Brain pericyte (primary cell): Measurements from ENCODE around the gene SEPTIN2.
A peak's percentile ranks its signal among the peaks of the same experiment; 100 is the strongest.
"Not testable (repeated sequence)": the region's sequence is repeated elsewhere in the genome, so short reads cannot be mapped to it uniquely, and the experiment has no call there.

Source experiments
- DNase-seq: peaks from one replicate; pipeline ENCODE4 v3.0.0-alpha.2; 2012; ENCODE audit warnings: low read depth, low spot score

The SEPTIN2 gene

GRCh38 chr2:241350878-241351639 lies 35.3 kb downstream of the SEPTIN2 start:
- DNase-seq, result no peak

GRCh38 chr2:241351640-241352031 lies 35.9 kb downstream of the SEPTIN2 start:
- no peak for DNase-seq

GRCh38 chr2:241352227-241352626 lies 36.5 kb downstream of the SEPTIN2 start:
- no peak for DNase-seq

- no peak for DNase-seq
Measured at GRCh38 chr2:241354668-241355658, 39.2 kb downstream of the SEPTIN2 start.

GRCh38 chr2:241355983-241356870 lies 40.5 kb downstream of the SEPTIN2 start, which contains the start of gene FARP2:
Gene FARP2, plus strand, starts transcription at chr2:241356285. Its CDS starts 16,823 bp downstream, at chr2:241373108.
- peak; percentile 97 for DNase-seq

- DNase-seq, result no peak
Measured at GRCh38 chr2:241356871-241357260, 41.1 kb downstream of the SEPTIN2 start.

- no peak for DNase-seq
Measured at GRCh38 chr2:241357531-241357930, 41.8 kb downstream of the SEPTIN2 start.

GRCh38 chr2:241358470-241358869 lies 42.7 kb downstream of the SEPTIN2 start:
- DNase-seq, result no peak

- no peak for DNase-seq
Measured at GRCh38 chr2:241359481-241360045, 43.8 kb downstream of the SEPTIN2 start.

GRCh38 chr2:241363426-241363825 lies 47.7 kb downstream of the SEPTIN2 start:
- DNase-seq, result no peak

- no peak for DNase-seq
Measured at GRCh38 chr2:241364781-241365180, 49.1 kb downstream of the SEPTIN2 start.

GRCh38 chr2:241366678-241367077 lies 51.0 kb downstream of the SEPTIN2 start:
- no peak for DNase-seq

- DNase-seq, result no peak
Measured at GRCh38 chr2:241368643-241369042, 52.9 kb downstream of the SEPTIN2 start.

- DNase-seq, result no peak
Measured at GRCh38 chr2:241372361-241372992, 56.8 kb downstream of the SEPTIN2 start.

- no peak for DNase-seq
Measured at GRCh38 chr2:241373446-241373845, 57.7 kb downstream of the SEPTIN2 start.

- DNase-seq, result not testable (repeated sequence)
Measured at GRCh38 chr2:241373906-241374305, 58.2 kb downstream of the SEPTIN2 start.

GRCh38 chr2:241375300-241375699 lies 59.6 kb downstream of the SEPTIN2 start:
- DNase-seq, result no peak

GRCh38 chr2:241376808-241377207 lies 61.1 kb downstream of the SEPTIN2 start:
- no peak for DNase-seq

- DNase-seq, result no peak
Measured at GRCh38 chr2:241378816-241379215, 63.1 kb downstream of the SEPTIN2 start.
